IMR-90 (cell line): ENCODE results near the gene CLDN19. TPM values are rescaled to one million over a fixed set of nuclear protein-coding genes. Genes with fewer than 3 reads are reported as not detected.

ENCODE experiments used
- polyA plus RNA-seq, 3 experiments: library from polyadenylated mRNA; depleted of rRNA; stranded (reverse); fragments of >200 nt; gene quantifications; 2 replicates each; pipeline ENCODE4 v1.2.3, GENCODE V29; 2012; ENCODE audit warnings: low replicate concordance in 1 of 3
- total RNA-seq: library from RNA; depleted of rRNA; stranded (reverse); fragments of >200 nt; gene quantifications from 2 replicates; pipeline ENCODE4 v1.2.3, GENCODE V29; 2012; rRNA removed

CLDN19 gene
- total and polyA plus RNA-seq, 2 of the 4 experiments (the other 2 are of a cell fraction): not detected

Other genes with a start within 250 kb of the CLDN19 start
- 22.4 and 36.1 TPM in 2 replicates for gene PPIH, start 81.8 kb downstream of the CLDN19 start, total RNA-seq
- 47.1 and 52.1 TPM in 2 replicates for gene PPIH, start 81.8 kb downstream of the CLDN19 start, polyA plus RNA-seq (2012; rRNA removed)
- gene YBX1, start 57.8 kb downstream of the CLDN19 start, total RNA-seq: 843 and 1,307 TPM in 2 replicates
- gene YBX1, start 57.8 kb downstream of the CLDN19 start, polyA plus RNA-seq (2012; rRNA removed): 605 and 617 TPM in 2 replicates
- 85.3 and 108 TPM in 2 replicates for gene P3H1, start 26.8 kb upstream of the CLDN19 start, total RNA-seq
- 210 and 236 TPM in 2 replicates for gene P3H1, start 26.8 kb upstream of the CLDN19 start, polyA plus RNA-seq (2012; rRNA removed)
- 2.0 and 3.9 TPM in 2 replicates for gene C1orf50, start 27.0 kb upstream of the CLDN19 start, total RNA-seq
- gene C1orf50, start 27.0 kb upstream of the CLDN19 start, polyA plus RNA-seq (2012; rRNA removed): 4.7 and 6.0 TPM in 2 replicates
- not detected in 2 replicates for gene TMEM269, start 44.8 kb upstream of the CLDN19 start, total RNA-seq
- 0.14 TPM in 1 of 2 replicates, not detected in the other for gene TMEM269, start 44.8 kb upstream of the CLDN19 start, polyA plus RNA-seq (2012; rRNA removed)
- gene ERMAP, start 76.9 kb upstream of the CLDN19 start, total RNA-seq: 5.0 and 5.6 TPM in 2 replicates
- 5.9 and 7.2 TPM in 2 replicates for gene ERMAP, start 76.9 kb upstream of the CLDN19 start, polyA plus RNA-seq (2012; rRNA removed)
- gene SVBP, start 77.2 kb upstream of the CLDN19 start, total RNA-seq: 9.7 and 12.2 TPM in 2 replicates
- gene SVBP, start 77.2 kb upstream of the CLDN19 start, polyA plus RNA-seq (2012; rRNA removed): 10.5 and 11.5 TPM in 2 replicates
- 13.6 and 15.3 TPM in 2 replicates for gene ZNF691, start 106.4 kb upstream of the CLDN19 start, total RNA-seq
- gene ZNF691, start 106.4 kb upstream of the CLDN19 start, polyA plus RNA-seq (2012; rRNA removed): 6.2 and 6.8 TPM in 2 replicates
- gene SLC2A1, start 218.6 kb upstream of the CLDN19 start, total RNA-seq: 203 and 395 TPM in 2 replicates
- gene SLC2A1, start 218.6 kb upstream of the CLDN19 start, polyA plus RNA-seq (2012; rRNA removed): 200 and 208 TPM in 2 replicates